Thoracic aorta (tissue), 2 donors: ENCODE measurements around the gene EP400. TPM values are rescaled to one million over a fixed set of nuclear protein-coding genes. Genes with fewer than 3 reads are reported as not detected.

Experiments used
- ATAC-seq: fragments of 150-250 bp; one replicate; pipeline ENCODE4 v1.8.0; 2017; ENCODE audit warnings: low read depth; ENCODE audit not compliant: insufficient number of reproducible peaks, low FRiP score
- DNase-seq: peaks from one replicate; pipeline ENCODE4 v3.0.0-alpha.2; 2020; ENCODE audit warnings: low spot score
- H3K27ac ChIP-seq, 2 donors: fragments of 200-600 bp; sonication (generic); 1 replicate in 1 of 2; 2 replicates in 1 of 2; pipeline ENCODE4 v1.5.1; 2016; ENCODE audit warnings: mild to moderate bottlenecking in 2 of 2, moderate library complexity in 2 of 2
- H3K27me3 ChIP-seq: fragments of 200-600 bp; sonication (generic); replicated peaks from 2 replicates; pipeline ENCODE4 v1.6.0; 2016; ENCODE audit warnings: mild to moderate bottlenecking; ENCODE audit not compliant: insufficient read depth
- H3K36me3 ChIP-seq: fragments of 200-600 bp; sonication (generic); one replicate; pipeline ENCODE4 v1.5.1; 2016
- H3K4me1 ChIP-seq, 2 donors: fragments of 200-600 bp; sonication (generic); 1 replicate in 1 of 2; 2 replicates in 1 of 2; pipeline versions ENCODE4 v1.5.1 to v1.6.0; 2016; ENCODE audit warnings: low read depth in 2 of 2, mild to moderate bottlenecking in 1 of 2; ENCODE audit not compliant: control insufficient read depth in 1 of 2
- H3K4me3 ChIP-seq: fragments of 200-600 bp; sonication (generic); 2 replicates; pipeline ENCODE4 v1.5.1; 2016; ENCODE audit warnings: mild to moderate bottlenecking
- H3K9me3 ChIP-seq: fragments of 200-600 bp; sonication (generic); 2 replicates; pipeline ENCODE4 v1.5.1; 2016
- total RNA-seq, 2 donors: library from RNA; depleted of rRNA; stranded (reverse); fragments of >200 nt; gene quantifications; one replicate each; pipeline versions ENCODE4 v1.1.0 to v1.2.3, GENCODE V29; 2016
- TF ChIP-seq, protein P1 (sequence below): fragments of 200-600 bp; sonication (generic); IDR thresholded peaks from one replicate; pipeline ENCODE4 v1.5.1; 2019; ENCODE audit warnings: antibody characterized with exemption

The EP400 gene
- total RNA-seq, 2 donors from 2014 or later = 20.2 to 47.3 TPM

- no peak for ATAC-seq
- no peaks in the 10 kb centered on the region for H3K27me3 ChIP-seq
- TF ChIP-seq, protein P1, sequence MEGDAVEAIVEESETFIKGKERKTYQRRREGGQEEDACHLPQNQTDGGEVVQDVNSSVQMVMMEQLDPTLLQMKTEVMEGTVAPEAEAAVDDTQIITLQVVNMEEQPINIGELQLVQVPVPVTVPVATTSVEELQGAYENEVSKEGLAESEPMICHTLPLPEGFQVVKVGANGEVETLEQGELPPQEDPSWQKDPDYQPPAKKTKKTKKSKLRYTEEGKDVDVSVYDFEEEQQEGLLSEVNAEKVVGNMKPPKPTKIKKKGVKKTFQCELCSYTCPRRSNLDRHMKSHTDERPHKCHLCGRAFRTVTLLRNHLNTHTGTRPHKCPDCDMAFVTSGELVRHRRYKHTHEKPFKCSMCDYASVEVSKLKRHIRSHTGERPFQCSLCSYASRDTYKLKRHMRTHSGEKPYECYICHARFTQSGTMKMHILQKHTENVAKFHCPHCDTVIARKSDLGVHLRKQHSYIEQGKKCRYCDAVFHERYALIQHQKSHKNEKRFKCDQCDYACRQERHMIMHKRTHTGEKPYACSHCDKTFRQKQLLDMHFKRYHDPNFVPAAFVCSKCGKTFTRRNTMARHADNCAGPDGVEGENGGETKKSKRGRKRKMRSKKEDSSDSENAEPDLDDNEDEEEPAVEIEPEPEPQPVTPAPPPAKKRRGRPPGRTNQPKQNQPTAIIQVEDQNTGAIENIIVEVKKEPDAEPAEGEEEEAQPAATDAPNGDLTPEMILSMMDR = no peak
- peak overlapping the region; percentile 95 for H3K4me3 ChIP-seq
- H3K4me1 ChIP-seq = peaks cover 2 to 14% of the 10 kb centered on the region in 2 donors
- DNase-seq = no peak
- H3K27ac ChIP-seq = peak overlapping the region; percentile 63 to 75
- H3K9me3 ChIP-seq = no peaks in the 10 kb centered on the region
- H3K36me3 ChIP-seq = peaks cover 13% of the 10 kb centered on the region
These were observed 21.5 kb upstream of the EP400 start for GRCh38 chr12:131928080-131928710.

DNA sequence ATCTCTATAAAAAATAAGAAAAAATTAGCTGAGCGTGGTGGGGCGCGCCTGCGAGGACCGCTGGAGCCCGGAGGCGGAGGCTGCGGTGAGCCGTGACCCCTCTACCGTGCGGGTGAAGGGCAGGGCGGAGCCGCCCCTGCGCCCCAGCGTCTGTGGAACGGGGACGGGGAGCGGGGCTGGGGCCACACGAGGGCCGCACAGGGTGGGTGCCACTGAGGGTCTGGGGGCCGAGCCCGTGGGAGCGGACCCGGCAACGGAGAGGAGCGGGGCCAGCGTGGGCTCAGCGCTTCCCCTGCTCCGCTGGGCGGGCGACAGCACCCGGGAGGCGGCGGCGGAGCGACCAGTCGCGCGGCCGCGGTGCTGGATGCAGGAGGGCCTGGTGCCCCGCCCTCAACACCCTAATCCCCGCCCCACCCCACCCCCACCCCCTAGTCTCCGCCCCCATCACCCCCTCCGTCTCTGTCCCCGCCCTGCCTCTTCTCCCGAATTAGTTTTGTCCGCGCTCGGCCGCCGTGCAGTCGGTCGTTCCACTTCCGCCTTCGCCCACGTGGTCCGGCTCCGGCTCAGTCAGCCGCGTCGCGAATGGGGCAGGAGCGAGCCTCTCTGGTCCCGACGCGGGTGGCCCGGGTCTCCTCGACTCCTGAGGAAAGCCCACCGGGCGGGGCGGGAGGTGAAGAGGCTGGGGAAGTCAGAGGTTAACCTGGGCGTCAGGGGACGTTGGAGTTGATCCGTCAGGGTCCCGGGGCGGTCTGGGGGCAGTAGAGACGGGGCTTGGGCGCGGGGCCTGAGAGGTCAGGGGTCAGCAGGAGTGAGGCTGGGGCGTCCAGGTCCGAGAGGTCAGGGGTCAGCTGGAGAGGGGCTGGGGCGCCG lies 20.8 kb upstream of the EP400 start, which contains the start of gene PUS1:
Gene PUS1, plus strand, starts transcription at position 566 of the 870 bp plus-strand sequence. CDS start 447 bp downstream, outside the sequence.
- TF ChIP-seq, protein P1 = no peak
- Histone ChIP-seq H3K4me3 (peak within 1 kb of the TSS; percentile 95), H3K36me3 (peaks cover 20% of the 10 kb centered on the region), H3K27ac (peak within 1 kb of the TSS; percentile 63 to 75), H3K27me3 (no peaks in the 10 kb centered on the region), H3K9me3 (no peaks in the 10 kb centered on the region), H3K4me1 (peaks cover 2 to 14% of the 10 kb centered on the region in 2 donors)
- ATAC-seq = peak; percentile 88
- peak; percentile 74 for DNase-seq

- DNase-seq (no peak), ATAC-seq (no peak)
- H3K4me1 ChIP-seq = peaks cover 2 to 14% of the 10 kb centered on the region in 2 donors
- H3K36me3 ChIP-seq = peaks cover 22% of the 10 kb centered on the region
- no peaks in the 10 kb centered on the region for H3K9me3 ChIP-seq
- peak overlapping the region; percentile 95 for H3K4me3 ChIP-seq
- H3K27ac ChIP-seq = no peak overlapping the region
- H3K27me3 ChIP-seq = no peaks in the 10 kb centered on the region
- TF ChIP-seq, protein P1 = no peak
These were observed 19.9 kb upstream of the EP400 start for GRCh38 chr12:131929581-131930456.

DNA sequence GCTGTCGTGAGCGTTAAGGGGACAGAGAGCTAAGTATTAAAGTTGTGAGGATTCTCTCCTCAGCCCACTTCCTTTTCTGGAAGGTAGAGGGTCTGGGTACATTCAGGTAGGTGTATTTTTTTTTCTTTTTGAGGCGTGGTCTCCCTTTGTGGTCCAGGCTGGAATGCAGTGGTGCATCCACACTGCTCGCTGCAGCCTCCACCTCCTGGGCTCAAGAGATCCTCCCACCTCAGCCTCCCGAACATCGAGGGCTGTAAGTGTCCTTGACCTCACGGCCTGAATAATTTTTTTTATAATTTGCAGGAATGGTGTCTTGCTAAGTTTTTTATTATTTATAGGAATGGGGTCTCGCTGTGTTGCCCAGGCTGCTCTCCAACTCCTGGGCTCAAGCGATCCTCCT lies 19.2 kb upstream of the EP400 start:
- TF ChIP-seq, protein P1 = no peak
- no peak for DNase-seq
- peaks cover 2 to 14% of the 10 kb centered on the region in 2 donors for H3K4me1 ChIP-seq
- no peaks in the 10 kb centered on the region for H3K27me3 ChIP-seq
- no peak for ATAC-seq
- H3K36me3 ChIP-seq = peaks cover 22% of the 10 kb centered on the region
- H3K9me3 ChIP-seq = no peaks in the 10 kb centered on the region
- H3K27ac ChIP-seq = no peak overlapping the region
- peak overlapping the region; percentile 95 for H3K4me3 ChIP-seq
